Prostate gland (tissue), 2 donors: ENCODE measurements around the gene ATOX1.

Experiments used
- CTCF ChIP-seq, 4 experiments: fragments of 200-600 bp in 2 of 4; fragments of 450-650 bp in 2 of 4; sonication (generic) in 2 of 4; IDR thresholded peaks; 1 replicate in 3 of 4; 2 replicates in 1 of 4; pipeline ENCODE4 v1.5.1; 2016 to 2019; ENCODE audit warnings: antibody characterized with exemption in 4 of 4, mild to moderate bottlenecking in 2 of 4, moderate library complexity in 2 of 4
- POLR2A ChIP-seq: fragments of 450-650 bp; IDR thresholded peaks from one replicate; pipeline ENCODE4 v1.6.1; 2016; ENCODE audit warnings: antibody characterized with exemption, mild to moderate bottlenecking
- POLR2AphosphoS5 ChIP-seq: sonication (generic); formaldehyde crosslinking; IDR thresholded peaks from one replicate; pipeline ENCODE4 v1.6.1; 2017; ENCODE audit warnings: antibody characterized with exemption

GRCh38 chr5:151739939-151740335 is 18.5 kb downstream of the ATOX1 start:
- TF ChIP-seq CTCF (IDR thresholded peaks at IDR 0.05): no peak
- TF ChIP-seq POLR2A: no peak
- no peak for TF ChIP-seq POLR2AphosphoS5
